IPS DF 19.7 (cell line): ENCODE measurements around the gene FAM107B.

Experiments used
- DNase-seq: peaks from one replicate; pipeline ENCODE4 v3.0.0-alpha.2; 2013; ENCODE audit warnings: low read depth, low spot score

The FAM107B gene

DNA sequence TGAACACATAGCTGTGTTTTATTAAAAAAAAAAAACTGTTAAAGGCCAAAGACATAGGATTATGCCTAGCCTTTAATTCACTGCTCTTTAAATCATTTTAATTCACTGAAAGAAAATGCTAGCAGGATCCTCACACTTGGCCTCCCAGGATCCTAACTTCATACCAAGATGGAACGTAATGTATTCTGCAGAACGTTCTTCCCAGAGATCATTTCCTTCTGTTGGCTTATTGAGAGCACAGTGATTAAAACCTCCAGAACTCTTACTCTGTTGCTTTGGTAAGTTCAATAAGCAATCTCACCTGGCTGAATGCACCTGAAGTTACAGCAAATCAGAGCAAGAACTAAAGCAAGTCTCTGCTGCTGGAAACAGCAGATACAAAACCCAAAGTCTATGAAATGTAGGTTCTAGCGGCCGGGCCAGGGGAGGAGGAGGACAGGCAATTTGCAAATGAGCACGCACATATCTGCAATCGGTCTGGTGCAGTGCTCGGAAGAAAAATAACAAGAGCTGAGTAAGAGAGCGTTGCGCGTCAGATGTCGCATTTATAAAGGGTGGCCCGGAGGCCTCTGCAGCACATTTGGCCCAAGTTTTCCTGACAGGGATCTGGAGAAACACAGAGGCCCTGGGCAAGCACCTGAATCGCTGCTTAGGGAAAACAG lies 193.9 kb downstream of the FAM107B start:
- DNase-seq: no peak

DNA sequence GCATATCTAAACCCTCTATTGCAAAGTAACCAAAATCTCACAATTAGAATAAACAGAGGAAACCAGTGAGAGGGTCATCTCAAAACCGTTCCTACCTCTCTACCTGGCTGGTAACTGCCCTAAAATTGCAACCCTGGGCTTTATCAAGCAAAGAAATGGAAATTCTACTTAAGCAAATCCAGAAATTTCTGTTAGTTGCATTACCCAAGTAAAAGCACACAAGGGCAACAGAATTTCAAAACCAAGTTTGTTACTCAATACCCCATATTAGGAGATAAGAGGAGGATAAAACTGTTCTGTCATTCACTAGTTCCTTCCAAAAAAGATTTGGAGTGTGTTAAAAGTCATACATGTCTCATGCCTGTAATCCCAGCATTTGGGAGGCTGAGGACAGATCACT lies 195.3 kb downstream of the FAM107B start:
- DNase-seq: no peak

DNA sequence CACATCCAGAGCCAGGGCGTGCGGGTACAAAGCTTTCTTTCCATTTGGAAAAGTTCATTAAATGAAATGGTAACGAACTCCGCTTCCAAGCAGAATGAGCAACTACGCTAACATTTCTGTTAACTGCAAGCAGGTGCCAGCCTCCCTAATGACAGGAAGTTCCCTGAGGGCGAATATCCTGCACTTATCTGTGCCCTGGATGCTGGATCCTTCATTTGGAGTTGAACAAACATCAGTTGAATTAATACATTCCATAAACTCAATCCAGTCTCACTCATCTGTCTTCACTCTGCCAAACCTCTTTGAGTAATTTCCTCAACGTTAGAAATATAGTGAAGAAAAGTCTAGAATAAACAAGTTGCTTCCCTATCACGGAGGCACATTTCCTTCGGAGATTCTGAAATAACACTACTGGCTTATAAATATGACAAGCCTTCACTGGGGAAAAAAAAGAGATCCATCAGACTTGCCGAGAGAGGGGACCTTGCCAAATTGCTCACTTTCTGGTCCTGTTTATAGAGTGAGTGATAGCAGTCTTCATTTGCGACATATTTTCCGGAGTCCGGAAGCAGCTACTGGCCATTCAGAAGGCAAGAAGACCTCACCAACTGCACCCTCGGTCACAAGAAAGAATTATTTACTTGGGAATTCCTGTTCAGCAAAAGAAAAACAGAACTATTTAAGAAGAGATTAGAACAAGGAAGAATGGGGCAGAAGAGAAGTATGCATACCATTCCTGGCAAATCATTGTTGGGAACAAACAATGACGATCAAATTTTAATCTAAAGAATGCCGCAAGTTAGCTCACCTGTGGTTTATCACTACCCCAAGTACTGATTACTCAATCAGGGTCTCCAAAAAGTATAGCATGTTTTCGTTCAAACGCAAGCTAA lies 196.4 kb downstream of the FAM107B start:
- no peak for DNase-seq

DNA sequence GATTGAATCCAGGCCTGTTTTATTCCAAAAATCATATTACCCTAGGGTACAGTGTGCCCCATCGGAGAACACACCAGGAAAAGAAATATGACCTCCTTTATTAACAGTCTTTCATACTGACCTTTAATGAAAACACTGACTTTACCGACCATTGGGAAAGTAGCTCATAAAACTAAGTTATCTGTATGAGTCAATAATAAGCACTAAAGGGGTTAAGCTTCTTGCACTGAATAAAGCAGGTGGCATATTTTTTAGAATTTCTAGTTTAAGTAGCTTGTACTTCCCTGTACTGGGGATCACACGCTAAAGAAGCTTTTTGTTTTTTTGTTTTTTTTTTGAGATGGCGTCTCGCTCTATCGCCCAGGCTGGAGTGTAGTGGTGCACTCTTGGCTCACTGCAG lies 199.8 kb downstream of the FAM107B start:
- no peak for DNase-seq

DNA sequence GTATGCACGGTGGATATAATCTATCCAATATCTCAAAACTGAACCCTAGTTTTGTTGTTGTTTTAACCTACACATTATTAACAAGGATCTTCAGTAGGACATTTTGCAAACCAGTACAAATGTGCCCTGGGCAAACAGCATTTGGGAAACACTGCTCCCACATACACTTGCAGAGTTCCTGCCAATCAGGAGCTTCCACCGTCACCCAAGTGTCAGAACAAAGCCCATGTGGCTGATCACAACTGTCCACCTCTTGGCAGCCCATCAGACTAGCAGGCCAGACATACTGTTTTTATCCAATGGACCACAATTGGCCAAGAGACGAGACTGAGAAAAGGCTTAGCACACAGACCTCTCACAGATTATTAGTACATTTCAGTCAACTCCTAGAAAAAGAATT lies 200.4 kb downstream of the FAM107B start:
- no peak for DNase-seq

DNA sequence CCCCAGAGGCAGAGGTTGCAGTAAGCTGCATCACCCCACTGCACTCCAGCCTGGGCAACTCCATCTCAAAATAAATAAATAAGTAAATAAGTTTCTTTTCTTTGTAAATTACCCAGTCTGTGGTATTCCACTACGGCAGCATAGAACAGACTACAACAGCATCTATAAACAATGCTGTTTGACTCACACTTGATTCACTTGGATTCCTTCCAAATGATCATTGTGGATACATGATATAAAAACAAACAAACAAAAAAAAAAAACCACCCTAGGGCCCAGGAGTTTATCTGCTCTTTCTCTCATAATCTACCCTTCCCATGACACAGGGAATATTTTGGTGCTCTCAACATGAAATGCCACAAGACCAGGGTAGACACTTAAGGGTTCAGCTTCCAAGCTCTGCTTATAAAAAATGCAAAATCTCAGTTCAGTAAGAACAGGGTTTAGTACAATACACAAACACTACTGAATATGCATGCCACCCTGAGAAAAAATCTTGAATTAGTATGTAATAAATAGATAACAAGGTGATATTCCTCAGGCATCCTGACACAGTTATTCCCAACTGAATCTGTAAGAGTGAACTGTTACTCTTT lies 200.9 kb downstream of the FAM107B start:
- no peak for DNase-seq

DNA sequence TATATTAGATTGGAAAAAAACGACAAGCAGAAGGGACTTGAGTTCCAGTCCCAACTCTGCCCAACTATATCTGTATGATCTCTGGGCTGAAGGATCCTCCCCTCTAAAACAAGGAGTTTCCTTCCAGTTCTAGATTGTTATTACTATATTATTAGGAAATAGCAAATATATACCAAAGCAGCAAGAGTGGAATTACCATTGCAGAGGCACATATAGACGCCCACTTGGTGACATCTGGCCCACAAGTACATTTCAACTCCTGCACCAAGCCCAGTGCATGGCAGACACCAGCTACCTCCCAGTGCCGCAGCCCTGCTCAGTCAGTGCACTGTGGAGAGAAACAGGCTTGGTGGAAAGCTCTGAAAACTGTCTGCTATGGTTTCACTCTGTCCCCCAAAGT lies 201.9 kb downstream of the FAM107B start:
- DNase-seq: no peak

DNA sequence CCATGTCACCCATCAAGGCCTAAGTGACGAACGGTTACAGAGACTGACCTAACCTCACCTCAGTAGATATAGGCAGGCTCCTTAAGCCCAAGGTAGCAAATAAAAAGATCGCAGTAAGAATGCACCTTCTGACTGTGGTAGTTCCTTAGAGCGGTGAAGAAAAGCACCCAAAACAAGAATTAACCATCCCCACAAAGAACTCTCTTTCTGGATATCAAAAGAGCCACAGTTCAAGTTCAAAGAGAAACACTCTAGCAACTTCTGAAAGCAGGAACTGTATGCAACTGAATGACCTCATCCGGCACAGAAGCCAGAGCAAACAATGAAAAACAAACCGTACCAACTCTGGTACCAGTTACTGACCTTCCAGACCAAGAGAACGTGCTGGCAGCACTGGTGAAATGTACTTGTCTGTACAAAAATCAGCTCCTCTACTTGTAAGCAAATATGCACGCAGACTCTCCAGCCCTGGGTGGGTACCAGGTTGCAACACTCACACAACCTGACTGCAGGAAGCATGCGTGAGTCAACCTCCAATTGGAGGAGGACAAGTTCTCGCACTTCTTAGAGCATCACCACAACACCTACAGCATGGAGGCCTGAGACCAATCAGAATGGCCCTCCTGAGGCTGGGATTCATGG lies 202.7 kb downstream of the FAM107B start:
- no peak for DNase-seq

DNA sequence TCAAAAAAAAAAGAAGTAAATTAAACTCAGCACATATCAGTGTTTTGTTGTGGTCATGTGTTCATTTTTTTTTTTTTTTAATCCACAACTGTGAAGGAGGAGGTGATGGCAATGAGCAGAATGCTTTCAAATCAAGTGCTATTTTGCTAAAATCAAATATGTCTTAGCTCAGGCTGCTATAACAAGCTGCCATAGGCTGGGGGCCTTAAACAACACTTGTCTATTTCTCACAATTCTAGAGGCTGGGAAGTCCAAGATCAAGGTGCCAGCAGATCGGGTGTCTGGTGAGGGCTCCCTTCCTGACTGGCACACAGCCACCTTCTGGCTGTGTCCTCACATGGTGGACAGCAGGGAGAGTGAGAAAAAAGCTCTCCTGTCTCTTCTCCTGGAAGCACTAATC lies 203.9 kb downstream of the FAM107B start:
- no peak for DNase-seq

DNA sequence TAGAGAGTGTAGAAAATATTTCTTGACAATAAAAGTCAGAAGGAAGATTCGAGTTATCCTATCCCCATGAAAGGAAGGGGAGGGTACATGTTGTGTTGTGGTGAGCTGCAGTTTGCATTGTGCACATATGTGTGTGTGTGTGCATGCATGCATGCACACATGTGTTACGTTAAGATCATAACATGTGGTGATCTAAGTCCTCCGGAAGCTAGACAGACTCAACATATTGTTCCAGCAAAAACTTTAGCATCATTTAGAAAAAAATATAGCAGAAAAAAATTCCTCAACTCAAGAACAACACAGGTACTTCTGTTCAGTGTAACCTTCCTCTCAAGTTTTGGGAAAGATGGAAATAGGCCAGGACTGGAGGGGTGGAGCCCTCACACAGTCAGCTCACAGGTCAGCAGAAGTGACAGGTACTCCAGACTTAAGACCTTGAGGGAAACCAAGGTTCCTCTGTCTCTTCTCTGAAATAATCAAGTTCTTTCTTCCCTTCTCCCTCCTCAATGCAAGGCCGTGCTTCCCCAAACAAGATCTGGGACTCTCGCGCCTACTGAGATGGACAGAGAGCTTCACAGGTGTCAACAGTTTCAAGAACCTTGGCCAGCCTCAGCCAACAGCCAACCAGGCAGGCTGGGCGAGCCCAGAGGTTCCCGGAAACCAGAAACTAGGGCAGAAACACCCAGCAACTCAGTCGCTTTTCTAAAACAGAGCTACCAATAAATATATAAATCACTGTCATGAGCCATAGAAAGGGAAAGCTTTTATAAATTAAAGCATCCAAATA lies 205.2 kb downstream of the FAM107B start:
- no peak for DNase-seq

DNA sequence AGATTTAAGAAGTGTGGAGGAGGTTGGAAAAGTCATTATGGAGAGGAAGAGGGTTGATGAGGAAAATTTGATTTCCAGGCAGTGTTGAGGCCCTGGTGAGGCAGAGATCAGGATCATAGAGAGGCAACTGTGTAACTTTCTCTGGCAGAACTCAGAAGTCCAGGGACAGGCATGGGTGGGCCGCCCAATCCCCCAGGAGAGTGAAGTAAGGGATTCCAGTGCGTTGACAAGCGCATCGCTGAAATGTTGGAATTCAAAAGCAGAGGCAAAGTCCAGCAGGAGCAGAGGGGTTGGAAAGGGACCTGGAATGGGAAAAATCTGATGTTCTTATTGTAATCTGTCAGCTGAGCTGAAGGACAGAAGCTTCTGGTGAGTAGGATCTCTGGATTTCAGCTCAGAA lies 207.3 kb downstream of the FAM107B start:
- no peak for DNase-seq

DNA sequence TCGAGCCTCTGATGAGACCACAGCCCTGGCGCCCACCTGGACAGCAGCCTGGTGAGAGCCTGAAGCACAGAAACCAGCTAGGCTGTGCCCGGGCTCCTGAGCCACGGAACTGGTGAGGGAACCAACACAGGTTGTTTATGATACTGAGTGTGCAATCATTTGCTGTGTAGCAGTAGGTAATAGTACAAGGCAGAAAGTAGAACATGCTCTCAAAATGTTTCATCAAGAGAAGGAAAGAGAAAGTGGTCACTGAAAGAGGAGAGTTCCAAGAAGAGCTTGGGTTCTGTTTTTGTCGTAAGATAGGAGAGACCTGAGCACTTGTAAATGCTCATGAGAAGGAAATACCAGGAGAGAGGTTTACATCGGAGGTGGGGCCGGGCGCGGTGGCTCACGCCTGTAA lies 208.2 kb downstream of the FAM107B start:
- no peak for DNase-seq

DNA sequence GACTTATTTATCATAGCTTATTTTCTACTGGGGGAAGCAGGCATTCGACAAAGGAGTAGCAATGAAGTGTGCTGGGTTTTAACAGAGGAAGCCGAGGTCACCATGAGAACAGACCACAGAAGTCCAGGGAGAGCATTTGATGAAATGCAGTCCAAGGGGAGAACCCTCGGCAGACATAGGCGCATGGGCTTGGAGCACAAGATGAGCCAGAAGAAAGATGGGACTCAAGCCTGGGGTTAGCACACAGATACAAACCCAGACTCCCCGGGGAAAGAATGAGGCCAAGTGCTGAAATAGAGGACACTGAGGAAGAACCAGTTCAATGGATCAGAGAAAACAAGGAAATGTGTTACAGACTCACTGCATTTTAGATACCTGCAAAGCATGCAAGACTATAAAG lies 209.5 kb downstream of the FAM107B start:
- no peak for DNase-seq

DNA sequence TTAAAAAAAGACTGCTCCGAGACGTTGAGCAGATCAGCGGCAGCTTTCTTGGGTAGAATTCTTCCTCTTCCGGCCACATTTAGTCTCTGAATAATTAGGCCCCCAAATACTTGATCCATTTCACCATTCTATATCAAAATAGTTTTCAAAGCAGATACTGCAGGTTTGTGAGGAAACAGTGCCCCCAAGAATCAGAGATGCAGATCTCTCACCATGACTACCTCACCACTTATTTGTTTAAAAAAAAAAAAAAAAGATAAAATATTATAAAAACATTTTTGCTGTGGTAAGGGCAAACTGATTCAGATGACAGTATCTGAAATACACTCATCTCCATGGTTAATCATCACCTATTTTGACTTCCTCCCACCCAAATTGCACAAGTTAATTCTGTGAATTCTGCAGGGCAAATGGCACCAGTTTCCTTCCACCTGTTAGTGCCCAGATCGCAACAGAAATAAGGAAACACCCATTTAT lies 210.4 kb downstream of the FAM107B start:
- DNase-seq: no peak

DNA sequence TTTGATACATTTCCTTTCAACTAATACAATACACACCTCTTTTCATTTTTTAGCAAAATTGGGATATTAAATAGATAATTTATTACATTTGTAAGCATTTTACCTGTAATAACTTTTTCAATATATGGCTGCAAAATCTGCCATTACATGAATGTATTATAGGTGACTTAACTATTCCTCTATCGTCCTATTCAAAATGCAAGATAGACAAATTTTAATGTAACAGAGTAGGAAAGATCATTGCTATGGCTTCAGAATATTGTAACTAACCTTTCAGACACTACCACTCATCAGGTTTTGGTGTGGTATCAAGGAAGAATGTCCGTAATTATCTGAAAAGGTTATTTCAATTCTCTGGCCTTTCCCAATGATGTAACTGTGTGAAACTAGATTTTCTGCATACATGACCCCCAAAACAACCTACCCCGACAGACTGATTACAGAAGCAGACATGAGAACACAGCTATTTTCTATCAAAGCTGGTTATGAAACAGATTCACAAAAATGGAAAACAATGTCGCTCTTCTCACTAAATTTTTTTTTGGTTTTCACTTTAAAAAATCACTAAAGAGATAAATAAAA lies 211.2 kb downstream of the FAM107B start:
- DNase-seq: no peak

DNA sequence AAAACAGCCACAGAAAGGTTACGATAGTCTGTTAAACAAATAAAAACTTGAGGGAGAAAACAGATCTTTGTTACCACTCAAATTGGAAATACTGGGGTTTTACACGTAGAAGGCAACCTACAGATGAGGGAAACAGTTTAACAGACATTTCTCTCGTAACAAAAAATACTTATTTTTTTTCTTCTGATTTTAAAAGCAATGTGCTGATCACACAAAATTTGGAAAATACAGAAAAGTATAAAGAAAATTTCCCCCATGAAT lies 211.7 kb downstream of the FAM107B start:
- no peak for DNase-seq

DNA sequence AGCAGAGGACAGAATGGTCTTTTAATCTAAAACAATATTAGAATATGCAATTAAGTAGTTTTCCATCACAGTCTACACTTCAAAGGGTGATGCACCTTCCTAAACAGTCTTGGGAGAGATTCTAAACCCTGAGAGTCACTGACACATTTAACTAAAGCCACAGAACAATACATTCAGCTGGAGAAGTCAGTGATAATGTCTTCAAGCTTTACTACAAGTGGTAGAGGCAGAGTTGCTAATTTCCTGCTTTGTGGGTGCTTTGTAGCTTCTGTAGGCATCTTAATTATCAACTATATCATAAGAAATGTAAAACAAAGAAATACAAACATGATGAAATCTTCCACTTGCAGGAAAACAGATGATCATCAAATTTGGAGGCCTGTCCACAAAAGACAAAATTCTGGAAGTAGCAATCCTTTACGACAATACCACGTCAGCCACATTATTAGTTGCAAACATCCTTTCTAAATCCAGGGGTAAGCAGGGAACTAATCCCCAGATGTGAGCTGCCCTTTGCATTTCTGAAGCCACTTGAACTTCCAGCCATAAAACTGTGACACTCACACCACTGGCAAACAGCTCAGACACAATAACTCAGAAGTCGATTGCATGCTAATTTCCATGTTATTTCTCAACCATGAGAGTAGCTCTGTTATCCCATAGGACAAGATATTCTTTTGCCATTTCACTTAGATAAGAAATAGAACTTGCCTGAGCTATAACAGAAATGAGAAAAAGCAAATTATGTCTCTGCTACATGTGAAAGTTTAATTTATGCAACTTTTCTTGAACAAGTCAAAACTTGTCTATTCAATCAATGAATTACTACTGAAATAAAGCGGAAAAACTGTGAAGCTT lies 212.2 kb downstream of the FAM107B start:
- no peak for DNase-seq

DNA sequence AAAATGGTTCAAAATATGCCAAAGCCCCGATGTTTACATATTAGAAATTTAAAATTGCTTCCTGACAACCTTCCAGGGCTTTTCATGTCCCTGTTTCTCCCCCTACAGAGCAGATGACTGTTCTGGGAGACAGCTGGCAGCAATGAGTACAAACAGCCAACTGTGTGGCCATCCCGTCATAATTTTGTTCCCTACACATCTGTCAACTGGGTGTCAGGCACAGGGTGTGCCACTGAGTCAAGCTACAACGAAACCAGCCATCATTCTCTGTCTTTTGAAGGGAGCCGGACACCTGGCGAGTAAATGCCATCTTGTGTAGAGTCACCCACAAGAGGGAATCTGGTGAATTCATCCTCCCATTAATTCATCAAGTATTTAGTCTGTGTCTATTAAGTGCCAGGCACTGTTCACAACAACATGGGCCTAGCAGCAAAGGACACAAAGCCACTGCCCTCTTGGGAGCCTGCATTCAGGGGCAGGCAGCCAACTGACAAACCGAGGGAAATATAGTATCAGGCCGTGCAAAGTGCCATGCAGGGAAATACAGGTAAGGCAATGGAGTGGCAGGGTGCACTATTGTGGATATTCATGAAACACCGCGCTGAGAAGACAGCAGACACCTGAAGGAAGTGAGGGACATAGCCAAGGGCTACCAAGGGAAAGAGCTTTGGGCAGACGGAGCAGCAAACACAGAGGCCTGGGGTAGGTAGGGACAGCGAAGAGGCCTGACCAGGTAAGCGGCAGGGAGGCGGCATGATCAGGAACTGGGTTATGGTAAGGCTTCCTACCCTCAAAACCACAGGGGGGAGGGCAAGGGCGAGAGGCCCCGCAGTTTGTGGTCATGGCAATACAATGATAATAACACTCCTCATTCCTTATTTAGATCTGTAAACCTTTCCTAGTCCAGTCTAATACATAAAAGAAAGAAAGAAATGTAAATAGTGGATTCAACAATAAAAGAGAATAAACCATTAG lies 213.6 kb downstream of the FAM107B start:
- no peak for DNase-seq

DNA sequence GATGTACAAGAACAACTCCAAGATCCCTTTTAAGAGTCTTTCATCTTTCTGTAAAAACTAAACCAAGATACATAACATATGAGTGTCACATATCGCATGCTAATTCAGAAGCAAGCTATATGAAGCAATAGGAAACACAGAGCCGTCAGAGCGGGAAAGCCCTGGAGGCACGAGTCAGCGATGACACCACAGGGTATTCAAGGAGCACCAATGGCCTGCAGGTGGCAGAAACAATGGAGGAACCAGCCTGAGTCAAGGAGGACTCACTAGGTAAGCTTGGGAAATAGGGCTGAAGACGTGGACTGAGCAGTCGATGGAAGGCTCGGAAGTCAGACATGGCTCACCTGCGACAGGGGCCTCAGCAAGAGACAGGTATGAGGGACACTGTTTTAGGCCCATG lies 214.4 kb downstream of the FAM107B start:
- DNase-seq: no peak
